ENCODE measurements around the gene FOXP2. TPM values are rescaled to one million over a fixed set of nuclear protein-coding genes. Genes with fewer than 3 reads are reported as not detected.

The FOXP2 gene
- total RNA-seq, 1 donor from 2014 or later: 12.1 TPM

GRCh38 chr7:114740941-114741340 is 326.3 kb downstream of the FOXP2 start:
- no peaks in the 10 kb centered on the region for H3K4me1 Mint-ChIP-seq (ENCODE audit: low read depth)
- DNase-seq (ENCODE audit: low spot score): no peak
- no peak overlapping the region for H3K4me3 Mint-ChIP-seq (ENCODE audit: unreplicated experiment)
- H3K36me3 Mint-ChIP-seq (ENCODE audit: low read depth): no peaks in the 10 kb centered on the region
- H3K27me3 Mint-ChIP-seq (ENCODE audit: low read depth): peaks cover 2% of the 10 kb centered on the region
- no peak for TF ChIP-seq CTCF (IDR thresholded peaks at IDR 0.05)
- no peaks in the 10 kb centered on the region for H3K9me3 Mint-ChIP-seq (ENCODE audit: low read depth)
- no peak overlapping the region for H3K27ac Mint-ChIP-seq (ENCODE audit: unreplicated experiment)

GRCh38 chr7:114741911-114742310 is 327.3 kb downstream of the FOXP2 start:
- Mint-ChIP-seq H3K27me3 (ENCODE audit: low read depth) (no peaks in the 10 kb centered on the region), H3K4me3 (ENCODE audit: unreplicated experiment) (no peak overlapping the region), H3K27ac (ENCODE audit: unreplicated experiment) (no peak overlapping the region), H3K36me3 (ENCODE audit: low read depth) (no peaks in the 10 kb centered on the region), H3K9me3 (ENCODE audit: low read depth) (no peaks in the 10 kb centered on the region), H3K4me1 (ENCODE audit: low read depth) (no peaks in the 10 kb centered on the region)
- no peak for TF ChIP-seq CTCF (IDR thresholded peaks at IDR 0.05)
- no peak for DNase-seq (ENCODE audit: low spot score)

Small RNA genes within 50 kb of the gene (microRNA-seq; reads per million reads assigned to microRNA genes)
- not detected for gene MIR3666 (ENCODE audit: borderline number of aligned reads)

Data from chondrocyte (in vitro differentiated cells).